Measurements from ENCODE around the gene WWC2. TPM values are rescaled to one million over a fixed set of nuclear protein-coding genes. Genes with fewer than 3 reads are reported as not detected.

Gene WWC2
- total RNA-seq, 1 experiment from 2014 or later: 39.1 TPM

- H3K9me2 ChIP-seq (ENCODE audit: insufficient read depth): no peaks in the 10 kb centered on the region
- H3K4me3 ChIP-seq (replicated peaks in 1 of 2; ENCODE audit: low read depth in 1 of 2, low read length in 2 of 2): no peak overlapping the region
- H3K79me2 ChIP-seq (ENCODE audit: insufficient read depth, low read length): peaks cover 93% of the 10 kb centered on the region
- POLR2A ChIA-PET: no interaction called here
- no peaks in the 10 kb centered on the region for H3K27me3 ChIP-seq (ENCODE audit: insufficient read depth, low read length)
- no peak overlapping the region for H3K9ac ChIP-seq (ENCODE audit: low read length)
- ATAC-seq (no peak), DNase-seq (ENCODE audit: low read depth, low spot score) (no peak)
- H3K4me1 ChIP-seq (ENCODE audit: control insufficient read depth in 1 of 2, insufficient read depth in 2 of 2, low read length in 2 of 2): peaks cover 4 to 12% of the 10 kb centered on the region in 2 experiments; a peak in 3 of 4 replicates
- no peaks in the 10 kb centered on the region for H3K36me3 ChIP-seq (ENCODE audit: control insufficient read depth in 1 of 2, insufficient read depth in 2 of 2, low read length in 2 of 2)
- TF ChIP-seq SRF (IDR thresholded peaks at IDR 0.05; ENCODE audit: low read depth): no peak
- no peak overlapping the region for H3K27ac ChIP-seq (ENCODE audit: low read depth, low read length)
- peaks cover 26% of the 10 kb centered on the region; the same call in 1 of the 2 replicates for H4K20me1 ChIP-seq (ENCODE audit: insufficient read depth)
- no TSS peak for BruUV-seq (replicated peaks)
- H3K4me2 ChIP-seq (ENCODE audit: low read length): no peak overlapping the region
- H2AFZ ChIP-seq (ENCODE audit: low read depth, low read length, poor library complexity, severe bottlenecking): no peak overlapping the region
- CTCF ChIA-PET: no interaction called here
- intact Hi-C loops (cut with micrococcal nuclease): no loop called here
- H3K9me3 ChIP-seq (ENCODE audit: control insufficient read depth in 1 of 2, insufficient read depth in 1 of 2, low read depth in 1 of 2, low read length in 2 of 2): no peaks in the 10 kb centered on the region
- RAD21 ChIA-PET (ENCODE audit: low non-redundant PET in 1 of 2, low total read pairs in 2 of 2, uncharacterized antibody in 2 of 2, unreplicated experiment in 2 of 2): no interaction called here
These were observed 30.1 kb downstream of the WWC2 start for GRCh38 chr4:183129125-183129524.

GRCh38 chr4:183129675-183130074 is 30.6 kb downstream of the WWC2 start:
- POLR2A ChIA-PET: no interaction called here
- Histone ChIP-seq H2AFZ (ENCODE audit: low read depth, low read length, poor library complexity, severe bottlenecking) (no peak overlapping the region), H3K27ac (ENCODE audit: low read depth, low read length) (no peak overlapping the region), H3K36me3 (ENCODE audit: control insufficient read depth in 1 of 2, insufficient read depth in 2 of 2, low read length in 2 of 2) (no peaks in the 10 kb centered on the region), H3K4me1 (ENCODE audit: control insufficient read depth in 1 of 2, insufficient read depth in 2 of 2, low read length in 2 of 2) (peaks cover 4 to 12% of the 10 kb centered on the region in 2 experiments; a peak in 3 of 4 replicates), H3K4me3 (replicated peaks in 1 of 2; ENCODE audit: low read depth in 1 of 2, low read length in 2 of 2) (no peak overlapping the region), H3K9me2 (ENCODE audit: insufficient read depth) (no peaks in the 10 kb centered on the region), H3K4me2 (ENCODE audit: low read length) (no peak overlapping the region), H3K79me2 (ENCODE audit: insufficient read depth, low read length) (peaks cover 94% of the 10 kb centered on the region), H3K9ac (ENCODE audit: low read length) (no peak overlapping the region), H4K20me1 (ENCODE audit: insufficient read depth) (peaks cover 23% of the 10 kb centered on the region; the same call in 1 of the 2 replicates), H3K9me3 (ENCODE audit: control insufficient read depth in 1 of 2, insufficient read depth in 1 of 2, low read depth in 1 of 2, low read length in 2 of 2) (no peaks in the 10 kb centered on the region), H3K27me3 (ENCODE audit: insufficient read depth, low read length) (no peaks in the 10 kb centered on the region)
- DNase-seq (ENCODE audit: low read depth, low spot score) (no peak), ATAC-seq (no peak)
- RAD21 ChIA-PET (ENCODE audit: low non-redundant PET in 1 of 2, low total read pairs in 2 of 2, uncharacterized antibody in 2 of 2, unreplicated experiment in 2 of 2): no interaction called here
- no TSS peak for BruUV-seq (replicated peaks)
- TF ChIP-seq ELF1 (IDR thresholded peaks at IDR 0.05; ENCODE audit: borderline replicate concordance, low read depth) (no peak), EGR1 (IDR thresholded peaks at IDR 0.05; ENCODE audit: low read depth) (no peak), SP1 (IDR thresholded peaks at IDR 0.05; ENCODE audit: low read depth) (no peak), TCF7L2 (IDR thresholded peaks at IDR 0.05; ENCODE audit: borderline replicate concordance, extremely low read depth, insufficient read depth, insufficient read length) (no peak), SRF (IDR thresholded peaks at IDR 0.05; ENCODE audit: low read depth) (no peak), ZBTB33 (IDR thresholded peaks at IDR 0.05; ENCODE audit: extremely low read depth, insufficient replicate concordance, low read length) (no peak), CEBPB (IDR thresholded peaks at IDR 0.05; ENCODE audit: low read depth) (no peak), EZH2phosphoT487 (IDR thresholded peaks at IDR 0.05; ENCODE audit: borderline replicate concordance) (no peak), JUND (IDR thresholded peaks at IDR 0.05) (no peak), CTCF (IDR thresholded peaks at IDR 0.05 in 2 of 3, conservative IDR thresholded peaks at IDR 0.05 in 1 of 3; ENCODE audit: borderline replicate concordance in 1 of 3, insufficient read depth in 1 of 3, low read depth in 2 of 3, low read length in 2 of 3) (no peak)
- CTCF ChIA-PET: no interaction called here
- intact Hi-C loops (cut with micrococcal nuclease): no loop called here
